ENCODE measurements around the gene ZBTB1.
"Not testable (repeated sequence)": the region's sequence is repeated elsewhere in the genome, so short reads cannot be mapped to it uniquely, and the experiment has no call there.

Gene ZBTB1

GRCh38 chr14:64556526-64556925 is 52.0 kb downstream of the ZBTB1 start:
- ATAC-seq: no peak
- TF ChIP-seq OSR1 (CRISPR knock-in tag; IDR thresholded peaks at IDR 0.05) (no peak), GLIS3 (CRISPR knock-in tag; IDR thresholded peaks at IDR 0.05) (no peak), TSHZ2 (CRISPR knock-in tag; IDR thresholded peaks at IDR 0.05) (no peak), PATZ1 (CRISPR knock-in tag; IDR thresholded peaks at IDR 0.05; ENCODE audit: borderline replicate concordance) (no peak), ZFP30 (CRISPR knock-in tag; IDR thresholded peaks at IDR 0.05) (no peak), ZNF70 (CRISPR knock-in tag; IDR thresholded peaks at IDR 0.05) (no peak), CSDC2 (CRISPR knock-in tag; IDR thresholded peaks at IDR 0.05) (no peak)

- ATAC-seq: not testable (repeated sequence)
Measured at GRCh38 chr14:64558216-64558615, 53.6 kb downstream of the ZBTB1 start.

GRCh38 chr14:64561631-64562030 is 57.1 kb downstream of the ZBTB1 start:
- no peak for ATAC-seq
- no peak for TF ChIP-seq ZNF70 (CRISPR knock-in tag; IDR thresholded peaks at IDR 0.05)
- no peak for TF ChIP-seq ARNTL (CRISPR knock-in tag; IDR thresholded peaks at IDR 0.05; ENCODE audit: borderline replicate concordance, low read depth)
- TF ChIP-seq BACH2 (CRISPR knock-in tag; IDR thresholded peaks at IDR 0.05; ENCODE audit: borderline replicate concordance): no peak
- TF ChIP-seq CREB5 (CRISPR knock-in tag; IDR thresholded peaks at IDR 0.05; ENCODE audit: low read depth): no peak
- no peak for TF ChIP-seq ZFP3 (CRISPR knock-in tag; IDR thresholded peaks at IDR 0.05)
- no peak for TF ChIP-seq RARB (CRISPR knock-in tag; IDR thresholded peaks at IDR 0.05)
- no peak for TF ChIP-seq ESRRG (CRISPR knock-in tag; IDR thresholded peaks at IDR 0.05)

- TF ChIP-seq ARNTL (CRISPR knock-in tag; IDR thresholded peaks at IDR 0.05; ENCODE audit: borderline replicate concordance, low read depth): no peak
- no peak for ATAC-seq
Measured at GRCh38 chr14:64562436-64562835, 57.9 kb downstream of the ZBTB1 start.

GRCh38 chr14:64563696-64564095 is 59.1 kb downstream of the ZBTB1 start:
- no peak for ATAC-seq
- TF ChIP-seq POU6F1 (CRISPR knock-in tag; IDR thresholded peaks at IDR 0.05; ENCODE audit: borderline replicate concordance, low read depth) (no peak), ZNF70 (CRISPR knock-in tag; IDR thresholded peaks at IDR 0.05) (no peak), GLIS3 (CRISPR knock-in tag; IDR thresholded peaks at IDR 0.05) (no peak), PATZ1 (CRISPR knock-in tag; IDR thresholded peaks at IDR 0.05; ENCODE audit: borderline replicate concordance) (no peak), ZNF8 (CRISPR knock-in tag; IDR thresholded peaks at IDR 0.05) (no peak), TCF4 (CRISPR knock-in tag; IDR thresholded peaks at IDR 0.05; ENCODE audit: borderline replicate concordance) (no peak), OSR1 (CRISPR knock-in tag; IDR thresholded peaks at IDR 0.05) (no peak), ESRRG (CRISPR knock-in tag; IDR thresholded peaks at IDR 0.05) (no peak), ISL1 (CRISPR knock-in tag; IDR thresholded peaks at IDR 0.05) (no peak), TOX (CRISPR knock-in tag; IDR thresholded peaks at IDR 0.05; ENCODE audit: borderline replicate concordance) (no peak), ZC3H10 (CRISPR knock-in tag; IDR thresholded peaks at IDR 0.05) (no peak), BACH2 (CRISPR knock-in tag; IDR thresholded peaks at IDR 0.05; ENCODE audit: borderline replicate concordance) (no peak), CSDC2 (CRISPR knock-in tag; IDR thresholded peaks at IDR 0.05) (no peak), ZFP3 (CRISPR knock-in tag; IDR thresholded peaks at IDR 0.05) (no peak), CSRNP3 (CRISPR knock-in tag; IDR thresholded peaks at IDR 0.05) (no peak), ARNTL (CRISPR knock-in tag; IDR thresholded peaks at IDR 0.05; ENCODE audit: borderline replicate concordance, low read depth) (no peak), ZNF565 (CRISPR knock-in tag; conservative IDR thresholded peaks at IDR 0.05; ENCODE audit: low read depth) (no peak)
